Lung (tissue), 12 donors: ENCODE data around the gene SEMA4C. TPM values are rescaled to one million over a fixed set of nuclear protein-coding genes. Genes with fewer than 3 reads are reported as not detected.
A peak's percentile ranks its signal among the peaks of the same experiment; 100 is the strongest.

Source experiments
- ATAC-seq: fragments of 200-7000 bp; cut with Tn5 transposase; one replicate; pipeline ENCODE4 v1.9.1; 2020; ENCODE audit warnings: moderate number of reproducible peaks; ENCODE audit not compliant: insufficient read depth, low FRiP score
- DNase-seq, 3 donors: peaks; one replicate each; pipeline ENCODE4 v3.0.0-alpha.2; 2013 to 2017
- H3K27ac ChIP-seq, 2 donors: one replicate each; pipeline ENCODE4 v1.5.1; 2013; ENCODE audit warnings: mild to moderate bottlenecking in 2 of 2, moderate library complexity in 2 of 2, control low read depth in 1 of 2, inconsistent platforms in 1 of 2, low read depth in 1 of 2, low read length in 1 of 2
- H3K27me3 ChIP-seq, 3 donors: one replicate each; pipeline ENCODE4 v1.5.1; 2013; ENCODE audit warnings: low read length in 2 of 3; ENCODE audit not compliant: control insufficient read depth in 3 of 3, insufficient read depth in 3 of 3
- H3K36me3 ChIP-seq, 4 donors: one replicate each; pipeline ENCODE4 v1.5.1; 2013; ENCODE audit warnings: low read length in 4 of 4, mild to moderate bottlenecking in 1 of 4, moderate library complexity in 1 of 4; ENCODE audit not compliant: control insufficient read depth in 4 of 4, insufficient read depth in 4 of 4
- H3K4me1 ChIP-seq, 5 donors: one replicate each; pipeline ENCODE4 v1.5.1; 2013; ENCODE audit warnings: low read length in 5 of 5, mild to moderate bottlenecking in 2 of 5, moderate library complexity in 1 of 5; ENCODE audit not compliant: control insufficient read depth in 5 of 5, insufficient read depth in 5 of 5
- H3K4me3 ChIP-seq: one replicate; pipeline ENCODE4 v1.5.1; 2013; ENCODE audit warnings: mild to moderate bottlenecking, control low read depth, moderate library complexity
- H3K9ac ChIP-seq, 2 donors: one replicate each; pipeline ENCODE4 v1.5.1; 2013; ENCODE audit warnings: low read length in 2 of 2, control low read depth in 1 of 2; ENCODE audit not compliant: insufficient read depth in 1 of 2
- H3K9me3 ChIP-seq, 4 donors: one replicate each; pipeline ENCODE4 v1.5.1; 2013; ENCODE audit warnings: low read length in 3 of 4, mild to moderate bottlenecking in 1 of 4, moderate library complexity in 1 of 4; ENCODE audit not compliant: control insufficient read depth in 4 of 4, insufficient read depth in 3 of 4
- CTCF ChIP-seq: IDR thresholded peaks from 2 replicates; pipeline ENCODE4 v1.5.1; 2012; ENCODE audit warnings: mild to moderate bottlenecking; ENCODE audit errors: control extremely low read depth, extremely low read depth
- WGBS, 2 donors: extraction: QIAGEN DNeasy Blood & Tissue Kit; methylation state at CpG; one replicate each; pipeline ENCODE4 v1.1.7; 2013; 5-methylcytosine and 5-hydroxymethylcytosine counted together
- polyA plus RNA-seq, 2 donors: library from polyadenylated mRNA; stranded (reverse); fragments of 200-250 nt; gene quantifications; one replicate each; pipeline ENCODE4 v1.2.1, GENCODE V29; 2013
- total RNA-seq, 2 donors: library from RNA; depleted of rRNA in 1 of 2; stranded (reverse); fragments of >200 nt in 1 of 2; gene quantifications; one replicate each; pipeline ENCODE4 v1.2.1, GENCODE V29; 2014 to 2021
- donor health status: control.
- donor health status: control.
- donor health status: Bipolar disorder and iron deficiency.
- donor health status: healthy.
- donor health status: DM: yes; HTN: yes; CAD: no.

The SEMA4C gene
- total and polyA plus RNA-seq, 4 donors = 18.8 to 42.0 (median 28.8) TPM

DNA sequence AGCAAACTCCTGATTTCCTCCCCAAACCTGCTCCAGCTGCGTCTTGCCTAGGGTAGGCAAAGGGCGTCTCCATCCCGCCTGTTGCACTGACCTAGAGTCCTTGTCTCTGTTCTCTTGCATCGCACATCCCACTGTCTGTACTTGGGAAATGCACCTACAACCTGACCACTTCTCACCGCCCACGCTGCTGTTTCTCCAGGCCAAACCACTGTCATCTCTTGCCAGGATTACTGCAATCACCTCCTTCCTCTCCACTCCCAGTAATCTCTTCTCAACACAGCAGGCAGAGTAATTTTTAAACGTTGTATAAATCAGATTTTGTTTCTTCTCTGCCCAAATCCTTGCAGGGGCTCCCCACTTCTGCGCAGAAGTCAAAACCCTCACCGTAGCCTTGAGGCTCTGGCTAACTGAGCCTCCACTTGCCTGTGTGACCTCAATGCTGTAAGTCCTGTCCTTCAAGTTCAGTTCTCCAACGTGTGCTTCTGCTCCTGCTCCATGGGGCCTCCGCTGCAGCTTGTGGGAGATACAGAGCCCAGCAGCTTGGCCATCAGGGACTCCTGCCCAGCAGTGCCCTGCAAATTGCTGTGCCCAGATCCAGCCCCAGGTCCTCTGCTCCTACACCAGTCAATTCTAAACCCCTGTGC is 27.7 kb upstream of the SEMA4C start:
- DNase-seq (no peak), ATAC-seq (no peak)
- Histone ChIP-seq H3K4me3 (no peak overlapping the region), H3K27me3 (no peaks in the 10 kb centered on the region), H3K27ac (no peak overlapping the region), H3K9ac (no peak overlapping the region), H3K4me1 (peaks cover 0 to 18% (median 15%) of the 10 kb centered on the region in 5 donors), H3K9me3 (peaks cover 0 to 2% (median 0%) of the 10 kb centered on the region in 4 donors), H3K36me3 (no peaks in the 10 kb centered on the region)
- no peak for TF ChIP-seq CTCF
- WGBS, 2 donors = 68 to 69% methylated on average over 11 of the region's 11 CpGs

- Histone ChIP-seq H3K9me3 (peaks cover 0 to 2% (median 0%) of the 10 kb centered on the region in 4 donors), H3K36me3 (no peaks in the 10 kb centered on the region), H3K4me1 (peaks cover 0 to 31% (median 27%) of the 10 kb centered on the region in 5 donors), H3K4me3 (no peak overlapping the region), H3K27me3 (no peaks in the 10 kb centered on the region), H3K27ac (peak overlapping the region in 1 of 2 donors; percentile 26), H3K9ac (no peak overlapping the region)
- 73 to 83% methylated on average over 18 of the region's 18 CpGs for WGBS, 2 donors
- no peak for ATAC-seq
- DNase-seq = no peak
- TF ChIP-seq CTCF = no peak
Measured at GRCh38 chr2:96895746-96896651, 26.1 kb upstream of the SEMA4C start.

DNA sequence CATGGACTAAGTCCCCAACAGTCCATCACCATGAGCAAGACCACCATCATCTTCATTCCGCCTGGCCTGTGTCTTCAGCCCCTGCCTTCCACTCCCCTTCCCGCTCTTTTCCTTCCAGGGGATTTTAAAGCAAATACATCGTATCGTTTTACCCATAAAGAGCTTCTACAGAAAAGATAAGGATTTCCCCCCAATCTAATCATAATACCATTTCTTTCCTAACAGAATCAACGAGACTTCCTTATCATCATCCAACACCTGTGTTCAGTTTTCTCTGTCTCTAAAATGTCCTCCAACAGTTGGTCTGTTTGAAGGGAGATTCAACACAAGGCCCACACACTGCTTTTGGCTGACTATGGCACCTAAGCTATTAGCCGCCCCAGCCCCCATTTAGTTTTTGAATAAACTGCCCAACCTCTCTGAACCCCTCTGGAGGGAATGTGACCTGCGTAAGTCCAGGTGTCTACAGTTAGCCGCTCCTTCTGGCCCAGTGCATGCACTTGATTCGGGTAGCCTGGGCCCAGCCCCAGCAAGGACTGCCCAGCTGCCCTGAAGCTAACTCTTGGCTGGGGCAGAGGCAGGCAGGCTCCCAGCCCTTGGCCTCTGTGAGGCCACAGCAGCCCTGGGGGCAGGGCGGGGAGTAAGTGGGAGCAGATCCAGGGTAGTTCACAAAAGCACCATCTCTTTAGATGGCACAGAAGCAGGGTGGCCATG is 25.3 kb upstream of the SEMA4C start:
- H3K9ac ChIP-seq = no peak overlapping the region
- peak overlapping the region in 1 of 2 donors; percentile 26 for H3K27ac ChIP-seq
- ATAC-seq (no peak), DNase-seq (no peak)
- H3K4me3 ChIP-seq = no peak overlapping the region
- no peaks in the 10 kb centered on the region for H3K36me3 ChIP-seq
- H3K27me3 ChIP-seq = no peaks in the 10 kb centered on the region
- WGBS, 2 donors = 75 to 84% methylated on average over 10 of the region's 10 CpGs
- H3K9me3 ChIP-seq = peaks cover 0 to 2% (median 0%) of the 10 kb centered on the region in 4 donors
- no peak for TF ChIP-seq CTCF
- H3K4me1 ChIP-seq = peaks cover 0 to 39% (median 27%) of the 10 kb centered on the region in 5 donors
